ENCODE results near the gene SCLT1. TPM values are rescaled to one million over a fixed set of nuclear protein-coding genes. Genes with fewer than 3 reads are reported as not detected.

SCLT1 gene
- total and polyA plus RNA-seq, 2 donors (not counting 1 experiment from before 2014, with no cell fraction given), result 3.5 to 27.2 TPM

DNA sequence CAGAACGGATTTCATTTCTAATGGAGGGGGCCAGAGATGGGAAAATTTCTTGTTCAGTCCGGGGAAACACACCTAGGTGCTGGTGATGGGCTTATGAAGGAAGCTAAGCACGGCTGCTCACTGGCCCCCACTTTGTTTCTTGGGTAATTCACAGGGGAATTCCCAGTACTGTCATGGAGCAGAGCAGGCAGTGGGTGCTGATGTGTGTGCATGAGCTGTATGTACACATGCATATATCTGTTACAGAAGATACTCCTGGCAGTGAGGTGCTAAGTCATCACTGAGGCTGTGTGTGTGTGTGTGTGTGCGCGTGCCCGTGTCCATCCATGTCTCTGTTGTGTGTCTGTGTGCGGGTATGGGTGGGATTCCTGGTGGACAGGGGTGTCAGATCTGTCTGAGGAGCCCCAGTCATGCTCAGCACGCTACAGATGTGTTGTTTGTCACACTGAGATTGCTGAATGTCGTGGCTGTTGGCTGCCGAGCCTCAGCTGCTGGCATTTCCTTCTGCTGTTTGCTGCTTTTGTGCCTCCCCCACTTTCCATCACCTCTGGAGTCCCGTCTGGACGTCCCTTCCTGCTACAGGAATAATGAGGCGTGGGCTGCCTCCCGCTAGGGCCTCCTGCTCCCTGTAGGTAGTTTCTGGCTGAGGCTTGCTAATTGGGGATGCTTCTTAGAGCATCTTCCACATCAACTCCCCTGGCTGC lies 230.6 kb downstream of the SCLT1 start:
- Histone ChIP-seq H3K79me2 (ENCODE audit: control insufficient read depth, insufficient read depth, low read length) (peaks cover 6% of the 10 kb centered on the region), H4K20me1 (ENCODE audit: control insufficient read depth, insufficient read depth, low read length, poor library complexity, severe bottlenecking) (peaks cover 21% of the 10 kb centered on the region), H3K4me1 (ENCODE audit: control insufficient read depth in 2 of 2, insufficient read depth in 2 of 2, low read length in 2 of 2) (peaks cover 5 to 19% of the 10 kb centered on the region in 2 donors), H3K9ac (ENCODE audit: low read length) (no peak overlapping the region), H3K4me2 (replicated peaks; ENCODE audit: low read depth, low read length, poor library complexity, severe bottlenecking) (no peak overlapping the region), H3K4me3 (ENCODE audit: control extremely low read depth in 1 of 5, extremely low read depth in 1 of 5, insufficient read depth in 1 of 5, low read depth in 2 of 5, low read length in 4 of 5) (no peak overlapping the region), H3K9me3 (ENCODE audit: control extremely low read depth in 1 of 3, control insufficient read depth in 2 of 3, insufficient read depth in 1 of 3, low read length in 2 of 3) (no peaks in the 10 kb centered on the region), H2AFZ (ENCODE audit: insufficient read depth, low read depth, low read length, poor library complexity, severe bottlenecking) (no peak overlapping the region), H3K27me3 (replicated peaks in 1 of 4; ENCODE audit: control extremely low read depth in 1 of 4, control insufficient read depth in 3 of 4, insufficient read depth in 4 of 4, low read length in 3 of 4) (no peaks in the 10 kb centered on the region), H3K27ac (ENCODE audit: low read length in 2 of 2) (peak overlapping the region in 1 of 2 donors; percentile 23), H3K36me3 (replicated peaks in 1 of 2; ENCODE audit: control extremely low read depth in 1 of 2, control insufficient read depth in 1 of 2, extremely low read depth in 1 of 2, insufficient read depth in 2 of 2, low read length in 1 of 2) (peaks cover 10 to 62% of the 10 kb centered on the region in 2 experiments)
- DNase-seq (peak; percentile 40), ATAC-seq (ENCODE audit: low read depth) (peak; percentile 60)
- WGBS (ENCODE audit: insufficient coverage), result 66% methylated on average over 9 of the region's 14 CpGs
- Mint-ChIP-seq H3K27ac (peak overlapping the region; percentile 33), H3K4me1 (peaks cover 35% of the 10 kb centered on the region), H3K27me3 (no peaks in the 10 kb centered on the region), H3K4me3 (no peak overlapping the region), H3K9me3 (ENCODE audit: insufficient read depth) (no peaks in the 10 kb centered on the region)
- no peak for TF ChIP-seq EZH2 (IDR thresholded peaks at IDR 0.05; ENCODE audit: borderline replicate concordance, insufficient read depth, low read depth, low read length, poor library complexity, severe bottlenecking)
- TF ChIP-seq, protein P1, sequence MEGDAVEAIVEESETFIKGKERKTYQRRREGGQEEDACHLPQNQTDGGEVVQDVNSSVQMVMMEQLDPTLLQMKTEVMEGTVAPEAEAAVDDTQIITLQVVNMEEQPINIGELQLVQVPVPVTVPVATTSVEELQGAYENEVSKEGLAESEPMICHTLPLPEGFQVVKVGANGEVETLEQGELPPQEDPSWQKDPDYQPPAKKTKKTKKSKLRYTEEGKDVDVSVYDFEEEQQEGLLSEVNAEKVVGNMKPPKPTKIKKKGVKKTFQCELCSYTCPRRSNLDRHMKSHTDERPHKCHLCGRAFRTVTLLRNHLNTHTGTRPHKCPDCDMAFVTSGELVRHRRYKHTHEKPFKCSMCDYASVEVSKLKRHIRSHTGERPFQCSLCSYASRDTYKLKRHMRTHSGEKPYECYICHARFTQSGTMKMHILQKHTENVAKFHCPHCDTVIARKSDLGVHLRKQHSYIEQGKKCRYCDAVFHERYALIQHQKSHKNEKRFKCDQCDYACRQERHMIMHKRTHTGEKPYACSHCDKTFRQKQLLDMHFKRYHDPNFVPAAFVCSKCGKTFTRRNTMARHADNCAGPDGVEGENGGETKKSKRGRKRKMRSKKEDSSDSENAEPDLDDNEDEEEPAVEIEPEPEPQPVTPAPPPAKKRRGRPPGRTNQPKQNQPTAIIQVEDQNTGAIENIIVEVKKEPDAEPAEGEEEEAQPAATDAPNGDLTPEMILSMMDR (IDR thresholded peaks at IDR 0.05), result no peak
- intact Hi-C loops (cut with micrococcal nuclease), result loop anchor here (1.0 kb wide), 2 partner anchors 53 to 297 kb away; partner anchors contain the start of gene JADE1
- ChIA-PET POLR2A (no interaction called here), CTCF (interaction anchor here (0.7 to 2.9 kb wide), 24 partner anchors 9 to 671 kb away, joined by 3 to 28 read pairs (median 4); partner anchors contain the start of genes JADE1 and SCLT1)

Measured in B cell (primary cell).